ENCODE data around the gene VWDE.

Gene VWDE

GRCh38 chr7:12327922-12328321 lies 75.7 kb downstream of the VWDE start:
- DNase-seq, result no peak
- Histone ChIP-seq H3K27me3 (no peaks in the 10 kb centered on the region), H3K4me3 (ENCODE audit: low read depth, low read length) (no peak overlapping the region), H3K4me1 (no peaks in the 10 kb centered on the region), H3K9me3 (no peaks in the 10 kb centered on the region), H3K36me3 (no peaks in the 10 kb centered on the region)
- TF ChIP-seq, protein P1, sequence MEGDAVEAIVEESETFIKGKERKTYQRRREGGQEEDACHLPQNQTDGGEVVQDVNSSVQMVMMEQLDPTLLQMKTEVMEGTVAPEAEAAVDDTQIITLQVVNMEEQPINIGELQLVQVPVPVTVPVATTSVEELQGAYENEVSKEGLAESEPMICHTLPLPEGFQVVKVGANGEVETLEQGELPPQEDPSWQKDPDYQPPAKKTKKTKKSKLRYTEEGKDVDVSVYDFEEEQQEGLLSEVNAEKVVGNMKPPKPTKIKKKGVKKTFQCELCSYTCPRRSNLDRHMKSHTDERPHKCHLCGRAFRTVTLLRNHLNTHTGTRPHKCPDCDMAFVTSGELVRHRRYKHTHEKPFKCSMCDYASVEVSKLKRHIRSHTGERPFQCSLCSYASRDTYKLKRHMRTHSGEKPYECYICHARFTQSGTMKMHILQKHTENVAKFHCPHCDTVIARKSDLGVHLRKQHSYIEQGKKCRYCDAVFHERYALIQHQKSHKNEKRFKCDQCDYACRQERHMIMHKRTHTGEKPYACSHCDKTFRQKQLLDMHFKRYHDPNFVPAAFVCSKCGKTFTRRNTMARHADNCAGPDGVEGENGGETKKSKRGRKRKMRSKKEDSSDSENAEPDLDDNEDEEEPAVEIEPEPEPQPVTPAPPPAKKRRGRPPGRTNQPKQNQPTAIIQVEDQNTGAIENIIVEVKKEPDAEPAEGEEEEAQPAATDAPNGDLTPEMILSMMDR (IDR thresholded peaks at IDR 0.05; ENCODE audit: low read depth, low read length), result no peak

DNA sequence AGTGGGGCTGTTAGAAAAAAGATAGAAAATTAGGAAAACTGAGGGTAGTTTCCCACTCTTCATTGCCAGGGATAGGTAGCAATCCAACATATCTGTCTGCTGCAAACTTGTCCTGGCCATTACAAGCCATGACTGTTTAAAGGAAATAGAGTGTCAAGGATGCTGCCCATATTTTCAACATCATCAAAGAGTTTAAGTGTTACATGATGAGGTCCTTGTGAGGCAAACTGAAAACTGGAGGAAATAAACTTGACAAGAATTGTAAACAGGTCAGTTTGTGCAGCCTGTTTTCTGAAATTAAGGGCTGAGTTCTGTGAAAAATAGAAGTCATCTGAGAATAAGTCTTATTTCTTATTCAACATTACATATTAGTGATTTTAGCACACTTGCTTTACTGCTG lies 78.0 kb downstream of the VWDE start:
- peaks cover 5% of the 10 kb centered on the region; the same call in 1 of the 2 replicates for H3K4me1 ChIP-seq
- no peaks in the 10 kb centered on the region for H3K36me3 ChIP-seq
- DNase-seq, result no peak
- no peaks in the 10 kb centered on the region for H3K9me3 ChIP-seq
- TF ChIP-seq, protein P1 (IDR thresholded peaks at IDR 0.05; ENCODE audit: low read depth, low read length), result no peak
- H3K27me3 ChIP-seq, result no peaks in the 10 kb centered on the region
- H3K4me3 ChIP-seq (ENCODE audit: low read depth, low read length), result no peak overlapping the region

DNA sequence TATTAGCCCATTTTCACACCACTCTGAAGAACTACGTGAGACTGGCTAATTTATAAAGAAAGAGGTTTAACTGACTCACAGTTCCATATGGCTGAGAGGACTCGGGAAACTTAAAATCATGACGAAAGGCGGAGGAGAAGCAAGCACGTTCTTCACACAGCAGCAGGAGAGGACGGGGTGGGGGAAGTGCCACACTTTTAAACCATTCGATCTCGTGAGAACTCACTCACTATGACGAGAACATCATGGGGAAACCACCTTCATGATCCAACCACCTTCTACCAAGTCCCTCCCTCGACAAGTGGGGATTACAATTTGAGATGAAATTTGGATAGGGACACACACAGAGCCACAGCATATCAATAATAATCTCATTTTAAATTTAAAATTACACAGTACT lies 80.2 kb downstream of the VWDE start:
- Histone ChIP-seq H3K4me1 (peaks cover 10% of the 10 kb centered on the region), H3K9me3 (no peaks in the 10 kb centered on the region), H3K27me3 (no peaks in the 10 kb centered on the region), H3K36me3 (no peaks in the 10 kb centered on the region), H3K4me3 (ENCODE audit: low read depth, low read length) (no peak overlapping the region)
- TF ChIP-seq, protein P1 (IDR thresholded peaks at IDR 0.05; ENCODE audit: low read depth, low read length), result no peak
- DNase-seq, result no peak

GRCh38 chr7:12322903-12323300 lies 80.8 kb downstream of the VWDE start:
- TF ChIP-seq, protein P1 (IDR thresholded peaks at IDR 0.05; ENCODE audit: low read depth, low read length), result no peak
- Histone ChIP-seq H3K9me3 (no peaks in the 10 kb centered on the region), H3K4me3 (ENCODE audit: low read depth, low read length) (no peak overlapping the region), H3K27me3 (no peaks in the 10 kb centered on the region), H3K4me1 (peaks cover 14% of the 10 kb centered on the region), H3K36me3 (no peaks in the 10 kb centered on the region)
- no peak for DNase-seq

DNA sequence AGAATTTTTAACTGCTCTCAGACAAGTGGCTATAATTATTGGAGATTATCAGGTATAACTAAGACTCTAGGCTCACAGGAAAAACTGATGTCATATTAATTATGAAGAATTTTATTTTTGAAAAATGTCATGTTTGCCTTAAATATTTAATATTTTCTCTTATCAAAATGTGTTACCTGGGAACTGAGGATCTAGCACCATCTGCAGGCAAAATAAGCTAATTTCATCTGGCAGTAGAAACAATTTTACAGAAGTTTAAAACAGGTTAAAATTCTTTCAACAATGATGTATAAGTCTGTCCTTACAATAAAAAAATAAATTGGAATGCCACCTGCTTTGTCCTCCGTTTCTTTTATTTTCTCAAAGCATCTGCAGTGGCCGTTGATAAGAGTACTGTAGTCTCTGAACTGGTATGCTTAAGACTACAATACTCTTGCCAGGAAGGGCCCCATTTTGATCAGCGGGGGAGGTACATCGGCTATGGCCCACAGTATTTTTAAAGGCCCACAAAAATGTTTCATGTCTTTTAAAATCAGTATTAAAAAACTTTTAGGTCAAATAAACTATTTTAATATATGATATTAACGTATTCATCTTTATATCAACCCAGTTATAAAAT lies 81.3 kb downstream of the VWDE start:
- TF ChIP-seq, protein P1 (IDR thresholded peaks at IDR 0.05; ENCODE audit: low read depth, low read length), result peak; percentile 78
- Histone ChIP-seq H3K27me3 (no peaks in the 10 kb centered on the region), H3K9me3 (no peaks in the 10 kb centered on the region), H3K36me3 (no peaks in the 10 kb centered on the region), H3K4me1 (peaks cover 17% of the 10 kb centered on the region), H3K4me3 (ENCODE audit: low read depth, low read length) (no peak overlapping the region)
- no peak for DNase-seq

GRCh38 chr7:12320987-12321647 lies 82.5 kb downstream of the VWDE start:
- Histone ChIP-seq H3K27me3 (no peaks in the 10 kb centered on the region), H3K4me3 (ENCODE audit: low read depth, low read length) (no peak overlapping the region), H3K9me3 (no peaks in the 10 kb centered on the region), H3K36me3 (no peaks in the 10 kb centered on the region), H3K4me1 (peaks cover 22% of the 10 kb centered on the region)
- DNase-seq, result no peak
- TF ChIP-seq, protein P1 (IDR thresholded peaks at IDR 0.05; ENCODE audit: low read depth, low read length), result no peak

Data from BE2C (cell line).